Dermis blood vessel endothelial cell (primary cell): ENCODE measurements around the gene RBKS. TPM values are rescaled to one million over a fixed set of nuclear protein-coding genes. Genes with fewer than 3 reads are reported as not detected.
"Not testable (repeated sequence)": the region's sequence is repeated elsewhere in the genome, so short reads cannot be mapped to it uniquely, and the experiment has no call there.

Experiments used
- DNase-seq: peaks from one replicate; pipeline ENCODE4 v3.0.0; 2010
- total RNA-seq: library from RNA; depleted of rRNA; stranded (reverse); fragments of >200 nt; gene quantifications from 2 replicates; pipeline ENCODE4 v1.2.3, GENCODE V29; 2014

Gene RBKS
- total RNA-seq, 1 donor from 2014 or later = 1.2 TPM

DNA sequence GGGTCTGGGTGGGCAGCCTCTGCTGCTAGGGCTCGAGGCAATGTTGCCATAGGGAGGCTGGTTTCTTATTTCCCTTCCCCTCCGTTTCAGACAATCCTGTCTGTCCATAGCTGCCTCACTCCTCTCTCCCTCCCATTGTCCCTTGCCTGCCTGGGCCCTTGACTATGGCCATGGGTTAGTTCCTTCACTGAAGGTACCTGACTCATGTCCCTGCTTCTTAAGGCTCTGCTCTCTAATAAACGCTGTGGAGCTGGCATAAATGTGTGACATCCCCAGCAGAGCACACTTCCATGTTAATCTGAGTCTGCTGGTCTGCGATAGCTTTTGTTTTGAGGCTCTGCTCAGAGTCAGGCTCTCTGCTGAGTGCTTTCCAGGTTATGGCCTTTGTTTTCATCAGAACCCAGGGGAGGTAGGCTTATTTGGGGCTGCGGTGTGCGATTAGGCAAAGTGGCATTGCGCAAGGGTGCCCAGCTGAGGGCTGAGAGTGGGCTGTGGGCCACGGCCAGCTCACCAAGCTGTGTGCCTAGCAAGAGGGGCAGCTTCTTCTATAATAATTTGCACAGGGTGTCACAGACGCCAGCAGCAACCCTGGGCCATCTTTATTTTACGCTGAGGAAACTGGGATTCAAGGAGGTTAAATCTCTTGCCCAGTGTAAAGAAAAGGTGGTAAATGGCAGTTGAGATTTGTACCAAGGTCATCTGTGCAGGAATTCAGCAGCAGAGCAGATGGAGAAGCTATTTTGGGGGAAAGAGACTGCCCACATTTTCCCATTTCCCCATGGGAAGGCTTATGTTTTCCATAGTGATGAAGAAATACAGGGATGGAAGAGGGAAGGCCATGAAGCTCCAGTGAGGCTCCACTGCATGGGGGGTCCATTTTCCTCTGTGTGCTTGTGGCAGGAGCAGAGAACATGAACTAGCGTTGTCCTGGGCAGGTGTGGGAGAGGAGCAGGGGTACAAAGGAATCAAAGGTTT, 93.1 kb downstream of the RBKS start:
- no peak for DNase-seq

DNA sequence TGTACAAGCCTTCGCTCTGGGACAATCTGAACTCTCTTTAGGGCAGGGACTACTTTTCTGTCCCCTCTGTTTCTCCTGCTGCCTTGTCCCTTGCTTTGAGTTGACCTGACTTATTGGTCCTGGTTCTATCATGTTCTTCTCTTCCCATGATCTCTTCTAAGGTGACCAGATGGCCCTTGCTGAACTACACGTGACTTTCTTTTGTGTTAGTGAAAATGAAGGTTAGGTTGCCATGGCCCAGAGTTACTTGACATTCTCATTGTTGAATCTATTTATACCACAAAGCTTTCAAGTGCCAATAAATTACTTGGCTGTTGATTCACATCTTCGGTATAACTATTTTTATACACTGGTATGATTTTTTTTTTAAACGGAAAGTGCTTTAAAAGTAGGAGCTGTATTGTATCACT, 94.3 kb downstream of the RBKS start:
- DNase-seq = peak; percentile 91

DNA sequence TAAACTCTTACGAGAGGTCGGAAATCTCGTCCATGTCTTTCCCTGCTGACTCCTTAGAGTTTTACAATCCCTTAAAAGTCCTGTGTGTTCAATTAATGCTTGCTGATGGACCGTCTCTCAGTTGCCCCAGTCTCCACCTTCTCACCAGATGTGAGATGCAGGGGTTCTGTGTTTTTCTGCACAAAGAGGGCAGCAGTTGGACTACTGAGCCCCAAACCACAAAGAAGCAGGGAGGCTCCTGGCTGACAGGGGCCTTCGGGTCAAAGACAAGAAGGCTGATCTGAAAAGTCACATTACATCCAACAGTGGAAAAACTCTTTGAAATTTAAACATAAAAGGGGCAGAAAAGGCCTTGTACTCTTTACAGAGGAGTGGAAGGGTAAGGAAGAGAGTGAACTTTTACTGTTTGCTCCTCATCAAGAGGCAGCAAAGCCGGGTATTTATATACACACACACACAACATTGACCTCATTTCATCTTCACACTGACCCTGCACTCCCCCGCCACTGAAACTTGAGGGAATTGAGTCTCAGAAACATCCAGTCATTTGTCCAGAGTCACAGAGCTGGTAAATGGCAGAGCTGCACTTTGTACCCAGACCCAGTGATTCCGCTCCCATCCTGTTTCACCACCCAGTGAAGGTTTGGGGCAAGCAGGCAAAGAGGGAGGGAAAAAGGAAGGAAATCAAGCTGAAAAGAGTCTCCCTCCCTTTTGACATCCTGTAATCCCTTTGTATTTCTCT, 94.9 kb downstream of the RBKS start:
- no peak for DNase-seq

DNA sequence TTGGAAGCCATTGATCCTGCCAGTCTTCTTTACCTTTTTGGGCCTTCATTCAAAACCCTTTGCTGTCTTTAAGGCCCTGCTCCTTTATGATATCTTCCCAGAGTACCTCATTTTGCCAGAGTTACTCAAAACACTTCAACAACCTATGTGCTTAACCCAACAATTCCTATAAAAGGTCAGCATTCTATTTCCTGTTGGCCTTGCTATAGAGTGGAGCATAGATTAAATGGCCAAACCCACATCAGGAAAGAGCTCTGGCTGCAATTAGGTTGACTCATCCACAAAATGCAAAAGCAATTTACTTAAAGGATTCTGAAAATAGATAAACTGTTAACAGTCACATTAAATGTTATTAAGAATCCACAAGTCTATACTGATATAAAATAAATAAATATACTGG, 97.4 kb downstream of the RBKS start:
- peak; percentile 61 for DNase-seq

DNA sequence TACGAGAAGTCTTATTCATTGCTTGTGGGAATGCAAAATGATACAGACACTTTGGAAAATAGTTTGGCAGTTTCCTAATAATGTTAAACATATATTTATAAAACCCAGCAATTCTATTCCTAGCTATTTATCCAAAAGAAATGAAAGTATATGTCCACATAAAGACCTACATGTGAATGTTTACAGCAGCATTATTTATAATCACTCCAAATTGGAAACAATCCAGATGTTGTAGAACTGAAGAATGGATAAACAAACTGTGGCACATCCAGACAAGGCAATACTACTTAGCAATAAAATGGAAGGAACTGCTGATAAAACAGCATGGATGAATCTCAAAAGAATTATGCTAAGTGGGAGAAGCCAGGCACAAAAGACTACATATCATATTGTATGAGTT, 99.4 kb downstream of the RBKS start:
- no peak for DNase-seq

DNA sequence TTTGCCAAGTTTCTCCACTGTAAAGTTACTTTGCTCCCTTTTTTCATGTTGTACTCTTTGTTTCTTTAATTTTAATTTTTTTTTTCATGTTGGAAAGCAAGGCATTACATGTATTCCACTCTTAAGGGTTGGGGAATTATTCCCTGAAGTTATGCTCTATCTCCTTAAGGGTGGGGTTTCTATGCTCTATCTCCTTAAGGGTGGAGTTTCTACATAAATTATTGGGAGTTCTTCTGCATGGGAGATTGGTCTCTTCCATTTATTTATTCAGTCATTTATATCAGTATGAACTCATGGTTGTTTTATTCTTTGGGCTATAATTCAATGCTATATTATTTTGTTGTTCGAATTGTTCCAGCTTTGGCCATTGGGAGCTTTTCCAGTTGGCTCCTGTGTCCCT, 107.5 kb downstream of the RBKS start:
- DNase-seq = no peak

DNA sequence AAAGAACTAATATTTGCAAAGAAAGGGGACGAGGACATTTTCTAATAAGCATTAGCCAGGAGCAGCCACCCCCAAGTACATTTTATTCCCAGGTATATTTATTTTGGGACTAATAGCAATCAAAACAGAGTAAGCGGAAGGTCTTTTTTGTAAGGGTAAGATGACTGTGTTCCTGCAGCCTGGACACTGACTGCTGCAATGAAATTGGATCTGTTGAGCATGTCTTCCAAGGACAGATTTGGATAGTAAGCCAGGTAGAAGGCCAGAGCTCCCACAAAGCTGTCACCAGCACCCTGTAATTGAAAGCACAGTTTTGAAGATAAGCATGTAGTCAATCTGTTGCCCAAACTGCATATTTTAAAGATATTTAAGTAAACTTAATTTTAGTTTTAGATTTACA, 108.7 kb downstream of the RBKS start:
- DNase-seq = no peak

DNA sequence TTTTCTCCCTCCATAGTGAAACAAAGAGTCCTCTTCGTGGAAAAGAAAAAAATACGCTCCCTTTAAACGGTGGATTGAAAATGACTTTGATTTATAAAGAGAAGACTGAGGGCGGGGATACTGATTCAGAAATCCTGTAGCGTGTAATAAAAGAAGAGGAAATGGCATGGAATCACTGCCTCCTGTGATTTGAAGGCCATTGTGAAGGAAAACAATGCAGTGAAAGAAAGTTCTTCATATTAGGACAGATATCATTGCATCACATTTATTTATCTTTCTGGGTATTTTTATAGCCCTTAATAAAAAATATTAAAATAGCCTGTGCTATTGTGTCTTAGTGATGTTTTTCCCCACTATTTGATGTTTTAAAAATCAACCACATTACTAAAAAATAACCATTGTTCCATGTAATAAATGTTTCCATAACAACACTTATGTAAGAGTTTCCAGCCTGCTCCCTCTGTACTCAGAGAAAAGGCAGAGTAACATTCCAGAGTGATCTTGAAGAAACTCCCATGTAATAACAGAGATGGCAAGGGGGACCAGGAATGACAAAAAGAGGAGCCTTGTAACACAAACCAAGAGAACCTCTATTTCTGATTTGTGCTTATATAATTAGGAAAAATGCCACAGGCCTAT, 110.7 kb downstream of the RBKS start:
- peak; percentile 94 for DNase-seq

DNA sequence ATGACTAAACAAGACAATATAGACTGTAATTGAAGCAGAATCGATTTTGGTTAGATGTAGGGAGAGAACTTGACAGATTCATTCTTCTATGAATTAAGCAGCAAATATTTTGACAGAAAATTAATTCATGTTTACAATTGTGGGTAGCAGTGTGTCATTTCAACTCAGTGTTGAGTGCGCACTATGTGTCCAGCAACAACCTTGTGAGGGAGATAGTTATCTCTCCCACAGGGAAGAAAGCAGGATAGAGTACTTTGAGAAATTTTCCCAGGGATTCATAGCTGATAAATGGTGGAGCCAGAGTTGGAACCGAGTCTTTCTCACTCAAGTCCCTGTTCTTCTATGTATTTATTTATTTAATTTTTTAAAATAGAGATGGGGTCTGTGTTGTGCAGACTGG, 113.5 kb downstream of the RBKS start:
- DNase-seq = no peak

DNA sequence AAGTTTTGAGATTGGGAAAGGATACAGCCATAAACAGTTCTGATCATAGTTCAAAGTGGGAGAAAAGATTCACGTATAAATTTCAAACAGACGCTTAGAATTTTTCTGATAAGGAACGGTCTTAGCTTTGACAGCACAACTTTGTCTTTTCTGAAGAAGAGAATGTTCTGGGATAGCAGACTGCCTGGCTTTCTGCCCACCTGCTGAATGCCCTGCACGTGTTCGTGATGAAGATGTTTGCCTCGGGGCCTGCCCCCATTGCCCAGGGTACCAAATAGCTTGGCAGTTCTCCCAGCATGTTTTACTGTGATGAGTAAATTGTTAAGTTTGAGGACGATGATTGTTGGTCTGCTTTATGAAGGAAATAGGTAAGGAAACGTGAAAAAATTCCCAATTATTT, 114.1 kb downstream of the RBKS start:
- peak; percentile 77 for DNase-seq

DNA sequence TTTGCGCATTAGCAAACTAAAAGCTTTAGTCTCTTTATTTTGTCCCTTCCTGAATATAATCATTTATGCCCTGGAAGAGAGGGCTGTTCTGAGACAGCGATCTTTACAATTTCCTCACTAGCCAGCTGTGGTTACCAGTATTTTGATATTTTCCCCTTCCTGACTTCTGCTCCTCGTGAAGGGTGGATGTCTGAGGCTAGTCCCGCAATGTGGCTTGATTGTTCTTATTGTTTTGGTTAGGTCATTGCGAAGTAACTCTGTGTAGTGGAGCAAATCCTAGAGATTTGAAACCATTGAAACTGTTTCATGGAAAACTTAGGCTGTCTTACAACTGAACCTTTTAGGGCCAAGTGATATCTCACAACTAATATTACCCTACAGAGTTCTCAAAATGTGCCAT, 116.2 kb downstream of the RBKS start:
- DNase-seq = peak; percentile 52

DNA sequence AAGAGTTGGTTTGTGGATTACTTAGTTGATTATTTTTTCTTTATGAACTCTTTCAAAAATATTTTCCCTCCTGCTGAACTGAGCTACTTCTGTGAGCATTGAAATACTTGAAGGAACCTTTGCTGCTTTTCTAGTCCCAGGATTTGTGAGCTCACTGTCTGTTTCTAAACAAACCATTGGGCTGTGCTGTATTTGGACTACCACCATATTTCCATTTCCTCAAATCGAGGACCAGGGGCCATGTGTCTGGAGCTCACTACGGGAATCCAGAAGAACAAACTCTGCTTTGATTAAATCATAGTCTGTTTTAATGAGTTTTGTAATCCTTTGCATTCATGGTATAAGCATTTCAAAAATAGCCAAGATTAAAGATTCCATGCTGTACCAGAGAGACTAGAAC, 117.4 kb downstream of the RBKS start:
- DNase-seq = peak; percentile 29

DNA sequence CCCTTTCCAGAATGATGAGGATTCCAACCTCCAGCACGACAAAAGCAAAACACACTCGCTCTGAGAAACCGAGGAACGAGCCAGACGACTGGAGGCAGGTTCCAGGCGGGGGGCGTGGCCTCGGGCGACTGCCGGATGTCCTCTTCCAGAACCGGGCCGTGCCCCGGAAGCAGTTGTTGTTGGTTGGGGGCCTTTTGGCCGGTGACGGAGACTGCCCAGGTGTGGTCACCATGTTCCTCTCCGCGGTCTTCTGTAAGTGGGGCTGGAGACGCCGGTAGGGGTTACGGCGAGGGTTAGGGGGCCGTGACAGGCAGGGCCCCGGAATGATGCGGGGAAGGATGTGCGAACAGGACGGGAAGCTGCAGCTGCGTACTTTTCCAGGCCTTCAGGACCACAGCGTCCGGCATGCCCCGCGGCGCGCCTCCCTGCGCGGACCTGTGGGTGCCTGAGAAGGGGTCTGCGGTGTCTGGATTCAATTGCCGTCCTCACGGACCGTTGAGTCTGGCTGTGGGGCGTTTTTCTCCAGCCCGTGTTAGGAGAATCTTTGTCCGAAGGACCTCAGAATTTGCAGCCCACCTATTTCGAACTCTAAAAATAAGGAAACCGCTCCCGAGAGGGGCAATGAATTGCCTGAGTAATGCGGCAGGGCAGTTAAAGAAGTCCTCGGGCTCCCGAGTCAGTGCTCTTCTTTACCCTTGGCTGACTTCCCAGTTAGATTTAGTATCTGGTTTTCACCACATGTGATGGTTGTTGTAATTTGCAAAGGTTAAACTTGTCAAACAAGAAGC, 118.4 kb downstream of the RBKS start, which contains the start of gene MRPL33:
TSS of gene MRPL33 (plus strand) at position 172 of the 788 bp plus-strand sequence. CDS start at position 231, 59 bp downstream.
- peak; percentile 93 for DNase-seq

DNA sequence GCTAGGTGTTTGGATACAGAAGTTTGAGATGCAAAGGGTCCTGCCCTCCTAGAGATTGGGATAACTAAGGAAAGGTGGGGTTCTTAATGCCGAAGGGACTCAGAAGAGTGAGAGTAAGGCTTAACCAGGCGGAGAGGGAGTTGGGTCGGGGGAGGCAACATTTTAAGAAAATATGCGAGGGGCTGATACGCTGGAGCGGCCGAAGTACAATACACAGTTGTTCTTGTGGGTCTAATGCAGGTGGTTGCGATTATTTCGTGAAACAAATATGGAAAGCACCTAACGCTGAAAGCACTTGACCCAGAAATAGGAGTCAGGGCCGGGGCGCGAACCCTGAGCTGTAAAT, 119.0 kb downstream of the RBKS start:
- no peak for DNase-seq

DNA sequence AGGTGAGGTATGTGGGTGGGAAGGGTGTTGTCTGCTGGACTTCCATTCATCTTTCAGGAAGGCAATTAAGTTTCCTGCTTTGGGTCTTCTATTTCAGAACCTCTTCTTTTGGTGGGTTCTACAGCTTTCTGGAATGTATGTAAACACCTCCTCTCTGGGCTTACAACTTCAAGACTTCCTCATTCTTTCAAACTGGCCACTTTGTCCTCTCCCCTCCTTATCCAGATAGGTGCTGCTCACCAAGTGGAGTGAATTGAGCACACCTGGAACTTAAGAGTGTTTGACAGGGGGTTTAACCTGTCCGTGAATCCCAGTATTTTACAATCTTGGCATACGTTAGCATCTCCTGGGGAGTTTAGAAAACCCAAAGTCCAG, 123.9 kb downstream of the RBKS start:
- DNase-seq = no peak

DNA sequence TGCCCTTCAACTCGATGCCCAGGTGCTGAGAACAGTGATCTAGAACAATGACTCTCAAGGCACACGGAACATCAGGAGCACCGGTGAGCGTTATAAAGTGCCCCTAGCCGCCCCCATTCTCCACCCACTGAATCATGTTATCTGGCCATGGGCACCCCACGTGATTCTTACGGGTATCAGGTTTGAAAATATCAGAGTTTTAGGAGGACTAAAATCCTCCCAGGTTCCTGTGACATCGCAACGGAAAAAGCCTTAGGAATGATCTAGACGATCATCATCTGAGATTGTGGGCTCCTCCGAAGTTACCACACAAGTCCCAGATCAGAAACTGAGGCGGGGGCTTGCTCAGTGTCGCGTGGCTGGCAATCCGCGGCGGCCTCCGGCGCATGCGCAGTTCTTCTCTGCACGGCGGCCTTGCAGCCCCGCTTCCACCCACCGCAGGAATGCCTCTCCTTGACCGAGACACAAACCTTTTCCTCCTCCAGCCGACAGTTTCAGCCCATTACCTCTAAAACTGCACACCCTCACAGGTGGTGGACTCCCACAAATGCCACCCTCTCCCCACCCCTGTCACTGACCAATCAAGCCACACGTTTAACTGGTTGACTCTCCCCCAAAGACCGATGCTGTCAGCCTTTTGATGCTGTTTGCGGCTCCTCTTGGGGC, 124.4 kb downstream of the RBKS start:
- DNase-seq = peak; percentile 67

DNA sequence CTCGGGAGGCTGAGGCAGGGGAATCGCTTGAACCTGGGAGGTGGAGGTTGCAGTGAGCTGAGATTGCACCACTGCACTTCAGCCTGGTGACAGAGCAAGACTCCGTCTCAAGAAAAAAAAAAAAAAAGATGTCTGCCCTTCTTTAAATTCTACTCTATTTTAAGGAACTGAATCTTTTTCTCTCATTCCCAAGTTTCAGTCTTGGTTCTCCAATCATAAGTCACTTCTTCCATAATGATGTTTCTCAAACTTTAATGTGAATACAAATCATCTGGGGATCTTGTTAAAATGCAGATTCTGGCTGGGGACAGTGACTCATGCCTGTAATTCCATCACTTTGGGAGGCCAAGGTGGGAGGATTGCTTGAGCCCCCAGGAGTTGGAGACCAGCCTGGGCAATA, 125.7 kb downstream of the RBKS start:
- DNase-seq = not testable (repeated sequence)

DNA sequence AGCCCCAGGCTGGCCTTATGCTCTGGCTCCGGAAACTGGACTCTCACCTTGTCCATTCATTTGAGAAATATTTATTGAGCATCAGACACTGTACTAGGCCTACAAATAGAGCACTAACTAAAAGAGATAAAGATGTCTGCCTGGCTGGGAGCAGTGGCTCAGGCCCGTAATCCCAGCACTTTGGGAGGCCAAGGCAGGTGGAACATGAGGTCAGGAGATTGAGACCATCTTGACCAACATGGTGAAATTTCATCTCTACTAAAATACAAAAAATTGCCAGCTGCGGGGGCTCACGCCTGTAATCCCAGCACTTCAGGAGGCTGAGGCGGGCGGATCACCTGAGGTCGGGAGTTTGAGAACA, 126.3 kb downstream of the RBKS start:
- no peak for DNase-seq

DNA sequence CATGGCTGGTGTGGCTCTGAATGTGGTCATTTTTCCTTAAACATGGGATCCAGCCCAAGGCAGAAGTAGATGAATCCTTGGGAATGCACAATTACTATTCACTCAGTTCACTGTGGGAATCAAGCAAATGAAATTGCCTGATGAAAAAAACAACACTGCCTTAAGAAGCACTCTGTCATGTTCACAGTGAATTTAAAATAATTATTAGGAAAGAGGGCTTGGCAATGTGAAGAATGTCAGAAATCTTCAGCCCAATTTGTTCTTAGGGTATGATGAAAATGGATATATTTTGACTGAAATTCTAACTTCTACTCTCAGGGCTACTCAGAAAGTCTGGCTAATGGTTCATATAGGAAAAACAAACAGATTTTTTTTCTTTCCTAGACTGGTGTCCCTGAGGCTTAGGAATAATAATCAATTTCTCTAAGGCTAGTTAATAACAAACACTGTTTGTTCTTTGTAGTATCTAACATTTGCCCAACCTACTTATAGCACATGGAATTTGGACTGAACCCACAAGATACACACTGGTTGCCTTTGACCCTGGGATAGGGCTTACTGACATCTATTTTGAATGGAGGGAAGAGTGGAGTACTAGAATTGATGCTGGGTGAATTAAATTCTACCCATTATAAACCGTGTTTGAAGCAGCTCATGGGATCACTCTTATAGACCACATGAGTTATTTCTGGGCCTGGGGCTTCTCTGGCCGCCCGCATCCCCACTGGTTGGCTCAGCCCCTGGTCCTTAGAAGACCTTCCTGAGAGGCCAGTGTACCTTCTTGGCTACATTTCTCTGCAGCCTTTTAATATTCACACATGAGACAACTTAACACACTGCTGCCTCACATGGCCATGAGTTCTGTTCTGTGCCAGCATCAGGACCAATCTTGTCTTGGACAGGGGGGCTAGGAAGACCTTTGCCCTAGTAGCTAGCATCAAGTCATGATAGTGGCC, 127.0 kb downstream of the RBKS start:
- DNase-seq = no peak

DNA sequence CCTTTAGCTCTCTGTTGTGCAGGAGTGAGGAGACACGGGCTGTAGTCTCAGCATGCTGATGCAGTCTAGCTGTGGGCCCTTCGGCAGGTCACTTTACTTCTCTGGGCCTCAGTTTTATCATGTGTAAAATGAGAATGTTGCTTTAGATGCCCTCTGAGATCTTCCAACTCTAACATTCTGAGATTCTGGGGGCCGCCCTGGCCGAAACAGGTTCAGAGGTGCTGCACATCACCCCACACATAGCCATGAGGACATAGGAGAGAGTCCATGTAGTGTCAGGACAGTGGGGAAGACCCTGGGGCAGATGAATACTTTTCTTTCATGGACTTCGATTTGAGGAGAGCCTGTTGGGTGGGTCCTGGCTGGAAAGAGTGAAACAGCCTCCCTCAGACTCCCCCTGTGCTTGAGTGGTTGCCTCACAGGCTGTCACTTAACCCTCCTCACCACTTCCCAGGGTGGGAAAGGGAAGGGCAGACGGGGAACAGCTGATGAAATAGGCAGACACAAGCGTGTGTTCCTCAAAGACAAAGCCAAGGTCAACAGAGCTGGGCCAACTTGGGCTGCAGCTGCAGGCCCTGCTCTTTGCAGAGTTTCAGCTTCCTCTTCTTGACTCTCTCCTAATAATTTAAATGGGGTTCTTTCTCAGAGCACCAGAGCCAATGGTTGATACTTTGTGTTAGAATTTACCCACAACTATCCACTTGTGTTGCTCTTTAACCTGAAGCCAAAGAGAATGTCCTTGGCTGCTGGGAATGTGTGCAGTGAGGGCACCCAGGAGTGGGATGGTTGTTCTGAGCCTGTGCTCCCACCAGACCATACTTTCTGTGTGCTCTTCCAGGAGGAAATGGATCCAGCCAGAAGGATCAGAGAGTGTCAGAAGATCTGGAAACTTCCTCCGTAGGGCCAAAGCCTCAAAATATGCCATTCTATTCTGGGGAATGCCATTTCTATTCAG, 133.4 kb downstream of the RBKS start:
- no peak for DNase-seq
